ENCODE results near the gene CD300LF. TPM values are rescaled to one million over a fixed set of nuclear protein-coding genes. Genes with fewer than 3 reads are reported as not detected.

CD300LF gene
- total RNA-seq, 4 donors from 2014 or later, result 0.40 to 37.8 (median 3.7) TPM

DNA sequence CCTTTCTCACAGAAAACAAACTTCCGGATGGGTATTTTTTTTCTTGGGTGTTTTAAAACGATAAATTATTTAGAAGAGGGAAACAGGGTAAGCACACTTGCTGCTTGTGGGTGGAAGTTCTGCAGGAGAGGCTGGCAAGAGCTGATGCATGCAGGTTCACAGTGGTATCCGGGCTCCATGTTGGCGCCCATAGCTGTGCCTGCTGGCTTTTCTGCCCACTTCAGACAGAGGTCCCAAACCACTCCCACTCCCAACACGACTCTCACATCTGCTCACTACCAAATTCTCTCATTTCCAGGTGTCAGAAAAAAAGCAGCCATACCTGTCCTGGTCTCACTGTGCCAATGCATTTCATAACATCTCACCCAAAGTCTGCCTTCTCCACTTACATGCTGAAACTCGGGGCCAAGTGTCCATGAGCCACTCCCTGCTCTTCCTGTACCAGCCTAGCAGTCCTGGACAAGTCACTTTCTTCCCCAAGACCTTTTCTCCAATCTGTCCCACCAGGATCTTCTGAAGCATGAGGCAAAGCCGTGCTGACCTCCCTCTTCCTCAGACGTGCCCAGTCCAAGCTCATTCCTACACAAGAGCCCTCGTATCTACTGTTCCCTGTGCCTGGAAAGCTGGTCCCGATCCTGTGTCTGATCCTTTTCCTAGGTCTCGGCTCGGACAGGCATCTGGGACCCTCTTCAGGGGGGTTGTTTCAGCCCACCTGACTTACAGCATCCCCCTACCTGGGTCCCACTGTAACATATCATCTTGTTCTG, 1.5 kb downstream of the CD300LF start:
- DNase-seq, result no peak
- in situ Hi-C loops (cut with MboI; ENCODE audit: low pct_ligation_motif_present in 1 of 4, low pct_unique_long_range_greater_than_20kb in 1 of 4, low sequenced_read_pairs in 3 of 4) (no loop called here), intact Hi-C loops (cut with DNase I; ENCODE audit: low total_unique reads) (no loop called here)

DNA sequence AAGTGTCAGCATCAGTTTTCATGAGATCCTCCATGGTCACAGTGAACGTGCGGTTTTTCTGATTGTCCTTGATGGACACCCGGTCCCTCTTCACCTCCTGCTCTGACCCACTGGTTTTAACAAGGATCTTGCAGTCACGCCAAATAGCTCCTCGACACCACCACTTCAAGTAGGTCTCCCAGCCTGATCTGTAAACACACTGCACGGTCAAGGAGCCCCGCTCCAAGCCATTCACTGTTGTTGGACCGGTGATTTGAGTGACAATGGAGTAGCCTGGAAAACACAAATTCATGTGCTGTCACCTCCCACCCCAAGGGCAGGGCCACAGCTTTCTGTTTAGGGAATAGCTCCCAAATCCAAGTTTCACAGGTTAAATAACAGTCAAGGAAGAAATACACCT, 8.2 kb downstream of the CD300LF start:
- no peak for DNase-seq
- in situ Hi-C loops (cut with MboI; ENCODE audit: low pct_ligation_motif_present in 1 of 4, low pct_unique_long_range_greater_than_20kb in 1 of 4, low sequenced_read_pairs in 3 of 4), result no loop called here
- H3K9me3 ChIP-seq, result no peaks in the 10 kb centered on the region
- peaks cover 5% of the 10 kb centered on the region for H3K27me3 ChIP-seq
- H3K4me1 ChIP-seq, result no peaks in the 10 kb centered on the region
- WGBS, 2 donors (ENCODE audit: low coverage in 1 of 2), result 89% methylated on average over 8 of the region's 8 CpGs; no CpG with 5 or more reads in 1 of the 2 donors
- intact Hi-C loops (cut with DNase I; ENCODE audit: low total_unique reads), result no loop called here
- H3K4me3 ChIP-seq, result no peak overlapping the region
- no peak overlapping the region for H3K27ac ChIP-seq
- TF ChIP-seq POLR2AphosphoS5 (IDR thresholded peaks at IDR 0.05) (no peak), EP300 (IDR thresholded peaks at IDR 0.05; ENCODE audit: low read depth) (no peak), POLR2A (IDR thresholded peaks at IDR 0.05) (no peak)
- TF ChIP-seq, protein P1, sequence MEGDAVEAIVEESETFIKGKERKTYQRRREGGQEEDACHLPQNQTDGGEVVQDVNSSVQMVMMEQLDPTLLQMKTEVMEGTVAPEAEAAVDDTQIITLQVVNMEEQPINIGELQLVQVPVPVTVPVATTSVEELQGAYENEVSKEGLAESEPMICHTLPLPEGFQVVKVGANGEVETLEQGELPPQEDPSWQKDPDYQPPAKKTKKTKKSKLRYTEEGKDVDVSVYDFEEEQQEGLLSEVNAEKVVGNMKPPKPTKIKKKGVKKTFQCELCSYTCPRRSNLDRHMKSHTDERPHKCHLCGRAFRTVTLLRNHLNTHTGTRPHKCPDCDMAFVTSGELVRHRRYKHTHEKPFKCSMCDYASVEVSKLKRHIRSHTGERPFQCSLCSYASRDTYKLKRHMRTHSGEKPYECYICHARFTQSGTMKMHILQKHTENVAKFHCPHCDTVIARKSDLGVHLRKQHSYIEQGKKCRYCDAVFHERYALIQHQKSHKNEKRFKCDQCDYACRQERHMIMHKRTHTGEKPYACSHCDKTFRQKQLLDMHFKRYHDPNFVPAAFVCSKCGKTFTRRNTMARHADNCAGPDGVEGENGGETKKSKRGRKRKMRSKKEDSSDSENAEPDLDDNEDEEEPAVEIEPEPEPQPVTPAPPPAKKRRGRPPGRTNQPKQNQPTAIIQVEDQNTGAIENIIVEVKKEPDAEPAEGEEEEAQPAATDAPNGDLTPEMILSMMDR (IDR thresholded peaks at IDR 0.05), result no peak
- H3K36me3 ChIP-seq, result no peaks in the 10 kb centered on the region

More for the DNA sequence above, 1.5 kb downstream of the CD300LF start:
- Histone ChIP-seq H3K9me3 (no peaks in the 10 kb centered on the region), H3K27me3 (peaks cover 12% of the 10 kb centered on the region), H3K4me3 (no peak overlapping the region), H3K27ac (no peak overlapping the region), H3K36me3 (no peaks in the 10 kb centered on the region), H3K4me1 (peaks cover 0 to 5% (median 2%) of the 10 kb centered on the region in 4 donors)
- TF ChIP-seq EP300 (IDR thresholded peaks at IDR 0.05; ENCODE audit: low read depth), result no peak
- no peak for TF ChIP-seq POLR2AphosphoS5 (IDR thresholded peaks at IDR 0.05)
- no peak for TF ChIP-seq POLR2A (IDR thresholded peaks at IDR 0.05)
- TF ChIP-seq, protein P1 (IDR thresholded peaks at IDR 0.05), result no peak
- WGBS, 2 donors (ENCODE audit: low coverage in 1 of 2), result 51 to 57% methylated on average over 11 to 12 of the region's 12 CpGs

DNA sequence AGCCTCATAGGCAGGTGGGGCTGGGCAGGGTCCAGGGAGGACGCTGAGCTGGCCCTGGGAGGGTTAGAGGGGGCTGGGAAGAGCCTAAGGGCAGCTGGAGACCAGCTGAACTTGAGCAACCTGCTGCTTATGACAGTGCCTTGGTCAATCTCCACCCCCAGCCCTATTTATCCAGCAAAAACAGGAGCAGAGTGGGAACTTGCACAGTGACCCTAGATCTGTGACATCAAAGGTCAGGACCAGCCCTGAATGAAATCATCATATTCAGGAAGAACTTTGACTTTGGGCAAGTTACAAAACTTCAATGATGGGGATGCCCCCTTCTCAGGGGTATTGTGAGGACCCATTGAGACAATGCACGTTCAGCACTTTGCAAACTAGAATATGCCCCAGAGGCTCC, 9.4 kb downstream of the CD300LF start:
- H3K4me1 ChIP-seq, result no peaks in the 10 kb centered on the region
- H3K36me3 ChIP-seq, result no peaks in the 10 kb centered on the region
- no peaks in the 10 kb centered on the region for H3K9me3 ChIP-seq
- 52% methylated on average over 2 of the region's 2 CpGs; no CpG with 5 or more reads in 1 of the 2 donors for WGBS, 2 donors (ENCODE audit: low coverage in 1 of 2)
- DNase-seq, result no peak
- no peak overlapping the region for H3K4me3 ChIP-seq
- H3K27ac ChIP-seq, result no peak overlapping the region
- intact Hi-C loops (cut with DNase I; ENCODE audit: low total_unique reads) (no loop called here), in situ Hi-C loops (cut with MboI; ENCODE audit: low pct_ligation_motif_present in 1 of 4, low pct_unique_long_range_greater_than_20kb in 1 of 4, low sequenced_read_pairs in 3 of 4) (no loop called here)
- peaks cover 5% of the 10 kb centered on the region for H3K27me3 ChIP-seq
- TF ChIP-seq POLR2AphosphoS5 (IDR thresholded peaks at IDR 0.05) (no peak), POLR2A (IDR thresholded peaks at IDR 0.05) (no peak), EP300 (IDR thresholded peaks at IDR 0.05; ENCODE audit: low read depth) (no peak)
- TF ChIP-seq, protein P1 (IDR thresholded peaks at IDR 0.05), result no peak

DNA sequence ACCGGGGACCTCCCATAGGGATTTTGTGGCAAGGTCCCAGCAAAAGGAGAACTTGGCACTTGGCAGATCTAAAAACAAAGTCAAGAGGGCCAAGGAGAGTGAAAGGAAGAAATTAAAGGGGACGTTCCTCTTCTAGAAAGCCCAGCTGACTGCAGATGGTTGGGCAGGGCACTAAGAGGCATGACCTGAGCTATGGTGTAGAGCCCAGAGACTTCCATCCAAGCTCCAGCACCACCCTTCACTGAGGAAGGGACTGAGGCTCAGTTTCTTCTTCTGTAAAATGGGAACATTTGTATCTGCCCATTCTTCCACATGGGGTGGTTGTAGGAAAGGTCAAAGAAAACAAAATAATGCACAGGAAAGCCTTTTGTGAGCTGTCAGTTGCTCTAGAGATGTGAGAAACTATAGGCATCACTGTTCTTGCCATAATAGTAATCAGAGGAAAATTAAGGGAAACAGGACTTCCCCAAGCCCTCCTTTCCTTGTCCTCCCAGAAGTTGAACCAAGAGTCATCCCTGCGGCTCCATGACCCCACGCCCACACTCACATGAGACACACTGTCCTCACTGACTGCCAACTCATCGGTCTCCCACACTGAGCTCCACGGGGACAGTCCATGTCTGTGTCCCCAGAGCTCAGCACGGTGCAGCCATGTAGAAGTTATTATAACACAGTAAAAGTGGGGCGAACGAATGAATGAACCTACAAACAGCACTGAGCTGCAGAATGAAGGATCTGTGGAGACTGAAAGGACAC, 10.4 kb downstream of the CD300LF start:
- no peaks in the 10 kb centered on the region for H3K4me1 ChIP-seq
- H3K27me3 ChIP-seq, result peaks cover 3% of the 10 kb centered on the region
- intact Hi-C loops (cut with DNase I; ENCODE audit: low total_unique reads), result no loop called here
- in situ Hi-C loops (cut with MboI; ENCODE audit: low pct_ligation_motif_present in 1 of 4, low pct_unique_long_range_greater_than_20kb in 1 of 4, low sequenced_read_pairs in 3 of 4), result no loop called here
- no peaks in the 10 kb centered on the region for H3K36me3 ChIP-seq
- no peak overlapping the region for H3K27ac ChIP-seq
- no peak for DNase-seq
- no peak overlapping the region for H3K4me3 ChIP-seq
- H3K9me3 ChIP-seq, result no peaks in the 10 kb centered on the region
- TF ChIP-seq EP300 (IDR thresholded peaks at IDR 0.05; ENCODE audit: low read depth) (no peak), POLR2A (IDR thresholded peaks at IDR 0.05) (no peak), POLR2AphosphoS5 (IDR thresholded peaks at IDR 0.05) (no peak)
- TF ChIP-seq, protein P1 (IDR thresholded peaks at IDR 0.05), result no peak
- 59 to 71% methylated on average over 4 to 9 of the region's 9 CpGs for WGBS, 2 donors (ENCODE audit: low coverage in 1 of 2)
